Left lung (tissue), 10 donors: ENCODE data around the gene TSPAN14. TPM values are rescaled to one million over a fixed set of nuclear protein-coding genes. Genes with fewer than 3 reads are reported as not detected.

Experiments used
- ATAC-seq: fragments of 200-7000 bp; cut with Tn5 transposase; one replicate; pipeline ENCODE4 v1.9.1; 2020; ENCODE audit warnings: moderate library complexity
- DNase-seq, 4 donors: peaks; one replicate each; pipeline ENCODE4 v3.0.0-alpha.2; 2013 to 2020
- H3K27ac ChIP-seq, 2 donors: fragments of 200-600 bp; sonication (generic) in 1 of 2; one replicate each; pipeline versions ENCODE4 v1.5.0 to v1.8.0; 2020 to 2021
- H3K27me3 ChIP-seq, 2 donors: fragments of 200-600 bp; sonication (generic) in 1 of 2; one replicate each; pipeline versions ENCODE4 v1.5.0 to v1.8.0; 2020 to 2021
- H3K36me3 ChIP-seq, 2 donors: fragments of 200-600 bp; sonication (generic) in 1 of 2; one replicate each; pipeline versions ENCODE4 v1.5.0 to v1.8.0; 2020 to 2021
- H3K4me1 ChIP-seq, 2 donors: fragments of 200-600 bp; one replicate each; pipeline ENCODE4 v1.8.0; 2021
- H3K4me3 ChIP-seq, 2 donors: fragments of 200-600 bp; sonication (generic) in 1 of 2; one replicate each; pipeline versions ENCODE4 v1.5.0 to v1.8.0; 2020 to 2021; ENCODE audit warnings: mild to moderate bottlenecking in 1 of 2
- H3K9me3 ChIP-seq, 2 donors: fragments of 200-600 bp; sonication (generic) in 1 of 2; one replicate each; pipeline versions ENCODE4 v1.5.0 to v1.8.0; 2020 to 2021
- CTCF ChIP-seq, 2 donors: fragments of 200-600 bp; sonication (generic) in 1 of 2; IDR thresholded peaks; one replicate each; pipeline versions ENCODE4 v1.5.0 to v1.8.0; 2021; ENCODE audit warnings: antibody characterized with exemption in 2 of 2
- intact Hi-C, 2 donors: fragments of 100-400 bp; cut with DNase I; formaldehyde crosslinking; loops; one replicate each; pipeline versions ENCODE4 v1.11.2 to v1.14.2; 2022
- polyA plus RNA-seq, 6 donors: library from polyadenylated mRNA; unstranded; fragments of 120-200 nt; gene quantifications; one replicate each; pipeline ENCODE4 v1.2.1, GENCODE V29; 2013; ENCODE audit not compliant: insufficient read length in 6 of 6
- total RNA-seq, 2 donors: library from RNA; stranded (reverse); fragmentation: NEBNext Ultra II Directional; extraction: Animal tissue kit (Norgen Biotek cat#: 25700); gene quantifications; one replicate each; pipeline ENCODE4 v1.2.1, GENCODE V29; 2021
- donor health status: DM: no; HTN: yes; CAD: no.
- donor health status: DM: no; HTN: no; CAD: no.

TSPAN14 gene
- total and polyA plus RNA-seq, 8 donors: 76.4 to 158 (median 85.9) TPM

GRCh38 chr10:80526218-80526617 is 72.1 kb downstream of the TSPAN14 start:
- TF ChIP-seq CTCF (IDR thresholded peaks at IDR 0.05): no peak
- H3K4me3 ChIP-seq: no peak overlapping the region
- peak overlapping the region in 1 of 2 donors; percentile 58 for H3K27ac ChIP-seq
- no peaks in the 10 kb centered on the region for H3K27me3 ChIP-seq
- H3K36me3 ChIP-seq: peaks cover 0 to 14% of the 10 kb centered on the region in 2 donors
- DNase-seq (no peak), ATAC-seq (no peak)
- peaks cover 0 to 82% of the 10 kb centered on the region in 2 donors for H3K4me1 ChIP-seq
- no peaks in the 10 kb centered on the region for H3K9me3 ChIP-seq
- intact Hi-C loops: no loop called here

- Histone ChIP-seq H3K27me3 (no peaks in the 10 kb centered on the region), H3K4me1 (peaks cover 0 to 82% of the 10 kb centered on the region in 2 donors), H3K9me3 (no peaks in the 10 kb centered on the region), H3K36me3 (peaks cover 0 to 9% of the 10 kb centered on the region in 2 donors), H3K4me3 (no peak overlapping the region), H3K27ac (peak overlapping the region in 1 of 2 donors; percentile 58)
- TF ChIP-seq CTCF (IDR thresholded peaks at IDR 0.05): no peak
- ATAC-seq: peak; percentile 38
- no peak for DNase-seq
- intact Hi-C loops: no loop called here
These were observed 72.6 kb downstream of the TSPAN14 start for GRCh38 chr10:80526742-80527141.

- ATAC-seq: peak; percentile 32
- peaks cover 0 to 77% of the 10 kb centered on the region in 2 donors for H3K4me1 ChIP-seq
These were observed 74.1 kb downstream of the TSPAN14 start for GRCh38 chr10:80528185-80528700.

GRCh38 chr10:80528901-80529300 is 74.8 kb downstream of the TSPAN14 start:
- Histone ChIP-seq H3K27me3 (no peaks in the 10 kb centered on the region), H3K27ac (peak overlapping the region in 1 of 2 donors; percentile 70), H3K9me3 (no peaks in the 10 kb centered on the region), H3K4me1 (peaks cover 0 to 72% of the 10 kb centered on the region in 2 donors), H3K36me3 (no peaks in the 10 kb centered on the region), H3K4me3 (no peak overlapping the region)
- TF ChIP-seq CTCF (IDR thresholded peaks at IDR 0.05): no peak
- ATAC-seq: no peak
- intact Hi-C loops: no loop called here
- DNase-seq: no peak

More at GRCh38 chr10:80528185-80528700, 74.1 kb downstream of the TSPAN14 start:
- Histone ChIP-seq H3K9me3 (no peaks in the 10 kb centered on the region), H3K27ac (peak overlapping the region in 1 of 2 donors; percentile 70), H3K36me3 (no peaks in the 10 kb centered on the region), H3K27me3 (no peaks in the 10 kb centered on the region), H3K4me3 (no peak overlapping the region)
- intact Hi-C loops: no loop called here
- TF ChIP-seq CTCF (IDR thresholded peaks at IDR 0.05): no peak
- no peak for DNase-seq

- H3K4me1 ChIP-seq: peaks cover 0 to 65% of the 10 kb centered on the region in 2 donors
- H3K4me3 ChIP-seq: no peak overlapping the region
- no peak for TF ChIP-seq CTCF (IDR thresholded peaks at IDR 0.05)
- H3K36me3 ChIP-seq: no peaks in the 10 kb centered on the region
- H3K9me3 ChIP-seq: no peaks in the 10 kb centered on the region
- intact Hi-C loops: no loop called here
- ATAC-seq: peak; percentile 49
- no peaks in the 10 kb centered on the region for H3K27me3 ChIP-seq
- DNase-seq: no peak
- H3K27ac ChIP-seq: peak overlapping the region in 1 of 2 donors; percentile 70
These were observed 75.5 kb downstream of the TSPAN14 start for GRCh38 chr10:80529604-80530003.
